ENCODE data around the gene SNAP29.
"Not testable (repeated sequence)": the region's sequence is repeated elsewhere in the genome, so short reads cannot be mapped to it uniquely, and the experiment has no call there.

The SNAP29 gene

GRCh38 chr22:20928573-20928967 lies 69.8 kb downstream of the SNAP29 start:
- no peak for DNase-seq

- no peak for DNase-seq
These were observed 71.2 kb downstream of the SNAP29 start for GRCh38 chr22:20930004-20930403.

GRCh38 chr22:20930435-20930834 lies 71.6 kb downstream of the SNAP29 start:
- DNase-seq: not testable (repeated sequence)

- DNase-seq: no peak
These were observed 72.4 kb downstream of the SNAP29 start for GRCh38 chr22:20931126-20931654.

GRCh38 chr22:20933910-20934309 lies 75.1 kb downstream of the SNAP29 start:
- DNase-seq: no peak

GRCh38 chr22:20935049-20935448 lies 76.2 kb downstream of the SNAP29 start:
- DNase-seq: not testable (repeated sequence)

- DNase-seq: not testable (repeated sequence)
These were observed 77.2 kb downstream of the SNAP29 start for GRCh38 chr22:20935780-20936539.

GRCh38 chr22:20937031-20937793 lies 78.4 kb downstream of the SNAP29 start:
- no peak for DNase-seq

GRCh38 chr22:20937794-20938671 lies 79.2 kb downstream of the SNAP29 start:
- no peak for DNase-seq

GRCh38 chr22:20939457-20940185 lies 80.8 kb downstream of the SNAP29 start:
- DNase-seq: not testable (repeated sequence)

GRCh38 chr22:20940186-20940651 lies 81.4 kb downstream of the SNAP29 start:
- DNase-seq: no peak
